ENCODE results near the gene HIBCH. TPM values are rescaled to one million over a fixed set of nuclear protein-coding genes. Genes with fewer than 3 reads are reported as not detected.

The HIBCH gene
- total and polyA plus RNA-seq, 9 of the 15 experiments (the other 6 are each of a cell fraction or from before 2014, with no cell fraction given), result 17.0 to 65.4 (median 28.3) TPM

DNA sequence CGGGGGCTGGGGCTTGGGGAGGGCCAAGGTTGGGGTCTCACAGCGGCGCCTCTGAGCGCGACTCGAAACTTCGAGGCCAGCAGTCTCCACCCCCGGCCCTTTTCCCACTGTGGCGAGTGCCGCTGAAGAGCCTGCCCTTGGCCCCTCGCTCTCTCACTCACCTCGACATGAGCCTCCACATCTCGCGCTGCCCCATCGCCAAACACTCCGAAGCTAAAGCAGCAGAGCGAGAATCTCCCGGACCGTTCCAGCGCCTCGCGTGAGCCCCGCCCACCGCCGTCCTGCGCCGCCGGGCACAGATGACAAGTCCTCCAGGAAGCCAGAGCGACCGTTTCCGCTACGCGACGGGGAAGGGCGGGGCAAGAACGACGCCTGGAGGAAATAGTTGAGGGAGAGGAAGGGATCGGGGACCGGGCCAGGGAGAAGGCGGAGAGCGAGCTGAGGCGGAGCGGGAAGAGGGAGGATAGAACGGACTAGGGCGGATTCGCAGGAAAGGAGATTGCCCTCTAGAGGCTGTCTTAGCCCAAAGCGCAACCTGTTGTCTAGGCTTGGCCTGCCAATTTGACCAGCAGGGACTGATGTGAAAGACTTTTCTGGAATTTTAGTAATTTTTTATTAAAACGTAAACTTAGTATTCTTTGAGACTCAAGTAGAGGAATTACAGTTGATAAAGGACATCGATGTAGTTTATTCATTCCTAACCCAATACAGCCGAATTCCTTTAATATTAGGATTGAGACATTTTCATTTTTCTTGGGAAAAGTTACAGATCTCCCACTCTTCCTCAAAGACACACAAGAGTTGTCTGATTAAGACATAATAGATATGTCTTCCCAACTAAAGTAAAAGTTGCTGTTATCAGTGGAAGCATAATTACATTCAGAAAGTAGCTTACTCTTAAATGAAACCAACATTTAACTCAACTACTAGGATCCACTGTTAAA lies at the start of gene HIBCH (continued):
- no peak for TF ChIP-seq ZNF592 (IDR thresholded peaks at IDR 0.05)
- no peak for TF ChIP-seq ZNF316 (IDR thresholded peaks at IDR 0.05)
- TF ChIP-seq ELF4 (CRISPR knock-in tag; IDR thresholded peaks at IDR 0.05), result no peak
- no peak for TF ChIP-seq IRF1 (CRISPR knock-in tag; IDR thresholded peaks at IDR 0.05; ENCODE audit: borderline replicate concordance)
- TF ChIP-seq, protein P1, sequence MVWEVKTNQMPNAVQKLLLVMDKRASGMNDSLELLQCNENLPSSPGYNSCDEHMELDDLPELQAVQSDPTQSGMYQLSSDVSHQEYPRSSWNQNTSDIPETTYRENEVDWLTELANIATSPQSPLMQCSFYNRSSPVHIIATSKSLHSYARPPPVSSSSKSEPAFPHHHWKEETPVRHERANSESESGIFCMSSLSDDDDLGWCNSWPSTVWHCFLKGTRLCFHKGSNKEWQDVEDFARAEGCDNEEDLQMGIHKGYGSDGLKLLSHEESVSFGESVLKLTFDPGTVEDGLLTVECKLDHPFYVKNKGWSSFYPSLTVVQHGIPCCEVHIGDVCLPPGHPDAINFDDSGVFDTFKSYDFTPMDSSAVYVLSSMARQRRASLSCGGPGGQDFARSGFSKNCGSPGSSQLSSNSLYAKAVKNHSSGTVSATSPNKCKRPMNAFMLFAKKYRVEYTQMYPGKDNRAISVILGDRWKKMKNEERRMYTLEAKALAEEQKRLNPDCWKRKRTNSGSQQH (CRISPR knock-in tag; IDR thresholded peaks at IDR 0.05), result no peak
- no peak for TF ChIP-seq FIP1L1 (IDR thresholded peaks at IDR 0.05; ENCODE audit: low read depth, low read length, poor library complexity, severe bottlenecking)
- TF ChIP-seq, protein P2, sequence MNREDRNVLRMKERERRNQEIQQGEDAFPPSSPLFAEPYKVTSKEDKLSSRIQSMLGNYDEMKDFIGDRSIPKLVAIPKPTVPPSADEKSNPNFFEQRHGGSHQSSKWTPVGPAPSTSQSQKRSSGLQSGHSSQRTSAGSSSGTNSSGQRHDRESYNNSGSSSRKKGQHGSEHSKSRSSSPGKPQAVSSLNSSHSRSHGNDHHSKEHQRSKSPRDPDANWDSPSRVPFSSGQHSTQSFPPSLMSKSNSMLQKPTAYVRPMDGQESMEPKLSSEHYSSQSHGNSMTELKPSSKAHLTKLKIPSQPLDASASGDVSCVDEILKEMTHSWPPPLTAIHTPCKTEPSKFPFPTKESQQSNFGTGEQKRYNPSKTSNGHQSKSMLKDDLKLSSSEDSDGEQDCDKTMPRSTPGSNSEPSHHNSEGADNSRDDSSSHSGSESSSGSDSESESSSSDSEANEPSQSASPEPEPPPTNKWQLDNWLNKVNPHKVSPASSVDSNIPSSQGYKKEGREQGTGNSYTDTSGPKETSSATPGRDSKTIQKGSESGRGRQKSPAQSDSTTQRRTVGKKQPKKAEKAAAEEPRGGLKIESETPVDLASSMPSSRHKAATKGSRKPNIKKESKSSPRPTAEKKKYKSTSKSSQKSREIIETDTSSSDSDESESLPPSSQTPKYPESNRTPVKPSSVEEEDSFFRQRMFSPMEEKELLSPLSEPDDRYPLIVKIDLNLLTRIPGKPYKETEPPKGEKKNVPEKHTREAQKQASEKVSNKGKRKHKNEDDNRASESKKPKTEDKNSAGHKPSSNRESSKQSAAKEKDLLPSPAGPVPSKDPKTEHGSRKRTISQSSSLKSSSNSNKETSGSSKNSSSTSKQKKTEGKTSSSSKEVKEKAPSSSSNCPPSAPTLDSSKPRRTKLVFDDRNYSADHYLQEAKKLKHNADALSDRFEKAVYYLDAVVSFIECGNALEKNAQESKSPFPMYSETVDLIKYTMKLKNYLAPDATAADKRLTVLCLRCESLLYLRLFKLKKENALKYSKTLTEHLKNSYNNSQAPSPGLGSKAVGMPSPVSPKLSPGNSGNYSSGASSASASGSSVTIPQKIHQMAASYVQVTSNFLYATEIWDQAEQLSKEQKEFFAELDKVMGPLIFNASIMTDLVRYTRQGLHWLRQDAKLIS (CRISPR knock-in tag; IDR thresholded peaks at IDR 0.05), result 0 out of 2 replicates have a peak, but pooled peaks have one; percentile 38
- no peak for TF ChIP-seq NCOA4 (IDR thresholded peaks at IDR 0.05; ENCODE audit: partially characterized antibody)
- peak; percentile 83 for TF ChIP-seq LCOR (CRISPR knock-in tag; IDR thresholded peaks at IDR 0.05)
- TF ChIP-seq EHMT2 (IDR thresholded peaks at IDR 0.05), result peak; percentile 82
- no peak for TF ChIP-seq ZNF696 (CRISPR knock-in tag; conservative IDR thresholded peaks at IDR 0.05)
- no peak for TF ChIP-seq FOSL1 (tag; conservative IDR thresholded peaks at IDR 0.05)
- TF ChIP-seq, protein P3, sequence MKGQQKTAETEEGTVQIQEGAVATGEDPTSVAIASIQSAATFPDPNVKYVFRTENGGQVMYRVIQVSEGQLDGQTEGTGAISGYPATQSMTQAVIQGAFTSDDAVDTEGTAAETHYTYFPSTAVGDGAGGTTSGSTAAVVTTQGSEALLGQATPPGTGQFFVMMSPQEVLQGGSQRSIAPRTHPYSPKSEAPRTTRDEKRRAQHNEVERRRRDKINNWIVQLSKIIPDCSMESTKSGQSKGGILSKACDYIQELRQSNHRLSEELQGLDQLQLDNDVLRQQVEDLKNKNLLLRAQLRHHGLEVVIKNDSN (CRISPR knock-in tag; IDR thresholded peaks at IDR 0.05), result no peak
- TF ChIP-seq CBX3 (IDR thresholded peaks at IDR 0.05; ENCODE audit: borderline replicate concordance in 1 of 2, low read length in 2 of 2), result peak in 1 of 2 experiments; percentile 82; a peak in 1 of 3 replicates
- no peak for TF ChIP-seq NFIX (CRISPR knock-in tag; IDR thresholded peaks at IDR 0.05; ENCODE audit: low read depth)

Measured in K562 (cell line).